ENCODE measurements around the gene CCDC33. TPM values are rescaled to one million over a fixed set of nuclear protein-coding genes. Genes with fewer than 3 reads are reported as not detected.
"Not testable (repeated sequence)": the region's sequence is repeated elsewhere in the genome, so short reads cannot be mapped to it uniquely, and the experiment has no call there.

Gene CCDC33
- total RNA-seq, 1 experiment from 2014 or later, result 1.2 TPM

DNA sequence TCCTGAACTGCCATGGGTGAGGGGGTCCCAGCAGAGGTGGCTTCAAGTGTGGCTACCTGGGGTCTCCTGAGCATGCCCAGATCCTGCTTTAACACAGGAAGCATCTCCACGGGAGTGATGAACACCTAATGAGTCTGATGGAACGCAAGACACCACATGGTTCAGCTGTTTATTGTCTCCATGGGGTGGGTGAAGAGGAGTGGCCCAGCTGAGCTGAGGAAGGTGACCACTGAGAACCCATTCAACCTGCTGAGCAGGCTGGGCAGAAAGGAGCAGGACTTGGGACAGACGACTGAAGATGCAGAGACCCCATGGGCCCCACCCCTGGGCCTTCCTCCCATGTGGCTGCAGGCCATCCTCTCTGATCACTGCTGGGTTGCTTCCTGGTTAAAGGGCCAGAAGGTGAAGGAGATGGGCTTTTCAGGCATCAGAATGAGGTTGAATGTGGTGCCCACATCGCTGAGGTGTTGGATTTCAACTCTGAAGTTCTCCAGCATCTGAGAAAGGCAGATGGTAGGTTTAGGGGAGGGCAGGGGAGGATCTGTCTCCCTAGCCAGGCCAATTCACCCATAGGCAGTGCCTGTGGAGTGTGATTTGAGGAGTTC is 101.6 kb downstream of the CCDC33 start:
- no peaks in the 10 kb centered on the region for H3K36me3 ChIP-seq
- no peaks in the 10 kb centered on the region for H3K9me3 ChIP-seq (replicated peaks)
- no peak overlapping the region for H3K4me3 ChIP-seq
- peaks cover 4% of the 10 kb centered on the region; the same call in 1 of the 2 replicates for H3K27me3 ChIP-seq
- no peaks in the 10 kb centered on the region for H3K4me1 ChIP-seq
- H3K27ac ChIP-seq, result no peak overlapping the region
- no peak for DNase-seq

- H3K36me3 ChIP-seq, result no peaks in the 10 kb centered on the region
- H3K4me3 ChIP-seq, result no peak overlapping the region
- peaks cover 4% of the 10 kb centered on the region; the same call in 1 of the 2 replicates for H3K27me3 ChIP-seq
- H3K4me1 ChIP-seq, result no peaks in the 10 kb centered on the region
- no peak for DNase-seq
- no peak overlapping the region for H3K27ac ChIP-seq
- H3K9me3 ChIP-seq (replicated peaks), result no peaks in the 10 kb centered on the region
Observed at GRCh38 chr15:74338676-74339075, 102.5 kb downstream of the CCDC33 start.

DNA sequence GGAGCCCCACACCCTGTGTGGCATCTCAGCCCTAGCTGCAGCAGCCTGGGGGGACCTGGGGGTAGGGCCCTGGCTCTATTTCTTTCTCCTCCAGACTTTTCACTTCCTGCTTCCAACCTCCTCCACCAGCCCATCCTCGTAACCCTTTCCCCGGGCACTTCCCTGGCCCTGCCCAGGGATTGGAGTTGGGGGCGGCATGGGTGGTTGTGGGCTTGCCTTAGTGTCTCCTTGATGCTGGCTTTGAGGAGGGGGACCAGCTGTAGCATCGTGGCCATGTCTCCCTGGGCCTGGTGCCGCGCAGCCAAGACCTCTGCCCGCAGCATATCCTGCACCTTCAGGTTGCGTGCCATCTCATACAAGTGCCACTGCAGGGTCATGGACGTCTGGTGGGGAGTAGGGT is 103.2 kb downstream of the CCDC33 start:
- H3K9me3 ChIP-seq (replicated peaks), result no peaks in the 10 kb centered on the region
- no peak overlapping the region for H3K4me3 ChIP-seq
- peaks cover 4% of the 10 kb centered on the region; the same call in 1 of the 2 replicates for H3K27me3 ChIP-seq

GRCh38 chr15:74340150-74340549 is 104.0 kb downstream of the CCDC33 start:
- Histone ChIP-seq H3K4me3 (no peak overlapping the region), H3K36me3 (no peaks in the 10 kb centered on the region), H3K27ac (no peak overlapping the region), H3K27me3 (peaks cover 4% of the 10 kb centered on the region; the same call in 1 of the 2 replicates), H3K4me1 (no peaks in the 10 kb centered on the region), H3K9me3 (replicated peaks) (no peaks in the 10 kb centered on the region)
- no peak for DNase-seq

More for the DNA sequence above, 103.2 kb downstream of the CCDC33 start:
- no peak overlapping the region for H3K27ac ChIP-seq
- no peaks in the 10 kb centered on the region for H3K4me1 ChIP-seq
- DNase-seq, result no peak
- no peaks in the 10 kb centered on the region for H3K36me3 ChIP-seq

GRCh38 chr15:74343127-74343796 is 107.1 kb downstream of the CCDC33 start:
- no peaks in the 10 kb centered on the region for H3K9me3 ChIP-seq (replicated peaks)
- no peaks in the 10 kb centered on the region for H3K36me3 ChIP-seq
- DNase-seq, result no peak
- H3K27ac ChIP-seq, result no peak overlapping the region
- H3K27me3 ChIP-seq, result no peaks in the 10 kb centered on the region; the same call in 1 of the 2 replicates
- no peak overlapping the region for H3K4me3 ChIP-seq
- H3K4me1 ChIP-seq, result no peaks in the 10 kb centered on the region

DNA sequence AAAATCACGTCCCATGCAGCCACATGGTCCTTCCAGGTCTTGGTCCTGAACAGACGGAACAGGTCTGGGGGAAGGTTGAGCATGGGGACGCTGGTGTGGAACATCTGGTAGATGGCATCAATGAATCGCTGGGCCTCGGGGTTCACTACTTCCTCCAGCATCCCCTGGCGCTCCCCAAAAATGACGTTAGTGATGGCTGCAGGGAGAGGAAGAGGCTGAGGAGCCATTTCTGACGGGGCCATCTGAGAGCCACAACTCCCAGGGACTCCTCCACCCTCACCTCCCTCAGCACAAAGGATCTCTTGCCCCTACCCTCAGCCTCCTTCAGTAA is 107.6 kb downstream of the CCDC33 start:
- no peaks in the 10 kb centered on the region for H3K36me3 ChIP-seq
- DNase-seq, result no peak

GRCh38 chr15:74345051-74345450 is 108.9 kb downstream of the CCDC33 start:
- Histone ChIP-seq H3K27ac (no peak overlapping the region), H3K4me1 (no peaks in the 10 kb centered on the region), H3K4me3 (no peak overlapping the region), H3K27me3 (no peaks in the 10 kb centered on the region; the same call in 1 of the 2 replicates), H3K9me3 (replicated peaks) (no peaks in the 10 kb centered on the region), H3K36me3 (no peaks in the 10 kb centered on the region)
- no peak for DNase-seq

More for the DNA sequence above, 107.6 kb downstream of the CCDC33 start:
- no peak overlapping the region for H3K27ac ChIP-seq
- no peaks in the 10 kb centered on the region for H3K9me3 ChIP-seq (replicated peaks)
- no peaks in the 10 kb centered on the region; the same call in 1 of the 2 replicates for H3K27me3 ChIP-seq
- H3K4me1 ChIP-seq, result no peaks in the 10 kb centered on the region
- H3K4me3 ChIP-seq, result no peak overlapping the region

- Histone ChIP-seq H3K9me3 (replicated peaks) (no peaks in the 10 kb centered on the region), H3K36me3 (no peaks in the 10 kb centered on the region)
Observed at GRCh38 chr15:74347757-74348250, 111.7 kb downstream of the CCDC33 start.

DNA sequence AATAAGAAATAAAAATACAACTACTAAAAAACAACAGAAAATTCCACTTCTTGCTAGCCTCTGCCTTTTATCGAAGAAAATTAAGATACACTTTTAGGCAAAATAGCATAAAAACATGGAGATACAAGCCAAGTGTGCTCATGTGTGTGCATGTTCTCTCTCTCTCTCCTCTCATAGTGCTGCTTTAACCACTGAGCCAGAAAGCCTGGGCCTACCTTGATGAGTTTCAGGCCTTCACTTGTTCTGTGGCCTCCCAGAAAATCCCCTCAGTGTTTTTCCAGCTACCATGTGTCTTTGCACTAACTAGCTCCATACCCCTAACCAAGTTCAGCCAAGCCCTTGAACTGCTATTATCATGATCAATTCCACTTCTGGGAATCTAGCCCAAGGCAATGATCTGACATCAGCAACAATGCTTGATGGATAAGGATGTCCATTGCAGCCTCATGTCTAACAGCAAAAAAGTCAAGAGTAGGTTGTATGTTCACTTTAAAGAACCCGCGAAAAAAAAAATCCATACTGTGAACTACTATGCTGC is 113.2 kb downstream of the CCDC33 start:
- Histone ChIP-seq H3K36me3 (no peaks in the 10 kb centered on the region), H3K27ac (no peak overlapping the region), H3K27me3 (peaks cover 3% of the 10 kb centered on the region; the same call in 1 of the 2 replicates), H3K4me3 (no peak overlapping the region), H3K4me1 (no peaks in the 10 kb centered on the region; the same call in 1 of the 2 replicates), H3K9me3 (replicated peaks) (no peaks in the 10 kb centered on the region; the same call in 1 of the 2 replicates)
- DNase-seq, result no peak

More at GRCh38 chr15:74347757-74348250, 111.7 kb downstream of the CCDC33 start:
- peaks cover 3% of the 10 kb centered on the region; the same call in 1 of the 2 replicates for H3K27me3 ChIP-seq
- no peak overlapping the region for H3K4me3 ChIP-seq
- DNase-seq, result no peak
- H3K4me1 ChIP-seq, result no peaks in the 10 kb centered on the region
- no peak overlapping the region for H3K27ac ChIP-seq

DNA sequence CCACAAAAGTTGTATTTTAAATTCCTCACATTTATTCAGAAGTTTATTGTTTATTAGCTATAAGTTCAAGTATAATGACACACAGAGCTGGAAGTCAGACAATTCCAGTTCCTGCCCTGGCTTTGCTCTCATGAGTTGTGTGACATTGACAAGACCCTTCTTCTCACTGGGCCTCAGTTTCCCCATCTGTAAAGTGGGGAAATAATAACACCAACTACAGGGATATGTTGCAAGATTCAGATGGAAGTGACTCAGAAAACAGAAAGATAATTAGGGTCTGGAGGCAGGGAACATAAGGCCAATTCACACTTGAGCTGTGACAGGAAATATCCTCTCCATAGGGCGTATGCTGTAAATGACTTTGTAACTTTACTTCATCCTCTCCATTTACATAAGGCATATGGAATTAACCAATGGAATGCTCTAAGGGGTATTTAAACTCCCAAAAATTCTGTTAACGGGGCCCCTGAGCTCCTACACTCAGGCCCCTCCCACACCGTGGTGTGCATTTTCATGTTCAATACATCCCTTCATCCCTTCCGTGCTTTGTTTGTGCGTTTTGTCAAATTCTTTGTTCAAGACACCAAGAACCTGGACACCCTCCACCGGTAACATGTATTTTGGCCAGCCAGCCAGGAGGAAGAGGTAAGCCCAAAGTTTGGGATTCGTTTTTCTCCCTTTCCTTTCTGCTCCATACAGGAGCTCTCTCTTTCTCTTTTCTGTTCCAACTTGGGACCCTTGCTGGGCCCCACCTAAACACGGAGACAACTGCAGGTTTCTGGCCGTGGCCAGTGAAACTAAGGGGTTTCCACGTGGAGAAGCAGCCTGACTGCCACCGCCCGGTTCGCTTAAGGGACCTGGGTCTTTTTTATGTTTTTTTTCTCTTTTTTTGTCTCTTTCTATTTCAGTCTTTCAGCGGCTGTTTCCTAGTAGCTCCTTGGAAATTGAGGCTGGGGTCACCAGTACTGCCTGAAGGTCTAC is 114.5 kb downstream of the CCDC33 start:
- H3K4me1 ChIP-seq, result no peaks in the 10 kb centered on the region; the same call in 1 of the 2 replicates
- no peaks in the 10 kb centered on the region for H3K36me3 ChIP-seq
- H3K9me3 ChIP-seq (replicated peaks), result no peaks in the 10 kb centered on the region; the same call in 1 of the 2 replicates
- no peak for DNase-seq
- H3K27me3 ChIP-seq, result peaks cover 3% of the 10 kb centered on the region; the same call in 1 of the 2 replicates
- no peak overlapping the region for H3K4me3 ChIP-seq
- H3K27ac ChIP-seq, result no peak overlapping the region

GRCh38 chr15:74351670-74352069 is 115.5 kb downstream of the CCDC33 start:
- Histone ChIP-seq H3K36me3 (no peaks in the 10 kb centered on the region), H3K9me3 (replicated peaks) (no peaks in the 10 kb centered on the region; the same call in 1 of the 2 replicates), H3K27me3 (peaks cover 3% of the 10 kb centered on the region; the same call in 1 of the 2 replicates), H3K4me3 (no peak overlapping the region), H3K4me1 (no peaks in the 10 kb centered on the region; the same call in 1 of the 2 replicates), H3K27ac (no peak overlapping the region)
- DNase-seq, result no peak

- Histone ChIP-seq H3K27ac (no peak overlapping the region), H3K4me1 (peaks cover 2% of the 10 kb centered on the region; the same call in 1 of the 2 replicates), H3K4me3 (no peak overlapping the region), H3K36me3 (no peaks in the 10 kb centered on the region), H3K27me3 (peaks cover 3% of the 10 kb centered on the region; the same call in 1 of the 2 replicates), H3K9me3 (replicated peaks) (no peaks in the 10 kb centered on the region; the same call in 1 of the 2 replicates)
- no peak for DNase-seq
Observed at GRCh38 chr15:74352393-74352910, 116.3 kb downstream of the CCDC33 start.

- not testable (repeated sequence) for H3K9me3 ChIP-seq (replicated peaks); H3K4me1 ChIP-seq
Observed at GRCh38 chr15:74353992-74354391, 117.9 kb downstream of the CCDC33 start.

DNA sequence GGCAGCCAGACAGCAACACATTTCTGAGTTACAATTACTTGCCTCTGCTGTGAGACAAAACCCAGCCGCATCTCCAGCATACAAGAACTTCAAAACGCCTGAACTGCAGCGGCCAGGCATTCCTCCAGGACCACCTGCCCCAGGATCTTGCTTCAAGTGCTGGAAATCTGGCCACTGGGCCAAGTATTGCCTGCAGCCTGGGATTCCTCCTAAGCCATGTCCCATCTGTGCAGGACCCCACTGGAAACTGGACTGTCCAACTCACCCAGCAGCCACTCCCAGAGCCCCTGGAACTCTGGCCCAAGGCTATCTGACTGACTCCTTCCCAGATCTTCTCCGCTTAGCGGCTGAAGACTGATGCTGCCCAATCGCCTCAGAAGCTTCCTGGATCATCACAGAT is 119.9 kb downstream of the CCDC33 start:
- not testable (repeated sequence) for DNase-seq, H3K4me1 ChIP-seq

More at GRCh38 chr15:74353992-74354391, 117.9 kb downstream of the CCDC33 start:
- H3K36me3 ChIP-seq, H3K27me3 ChIP-seq, H3K4me3 ChIP-seq, H3K27ac ChIP-seq, DNase-seq: not testable (repeated sequence)

More for the DNA sequence above, 119.9 kb downstream of the CCDC33 start:
- not testable (repeated sequence) for H3K4me3 ChIP-seq; H3K9me3 ChIP-seq (replicated peaks); H3K27me3 ChIP-seq; H3K36me3 ChIP-seq; H3K27ac ChIP-seq

Measured in SJCRH30 (cell line).